Sigmoid colon (tissue), 4 donors: ENCODE data around the gene HSPH1.

Experiments
- CTCF ChIP-seq, 4 experiments: fragments of 450-650 bp in 3 of 4; fragments of 200-600 bp in 1 of 4; IDR thresholded peaks; one replicate each; pipeline ENCODE4 v1.5.1; 2016 to 2019; ENCODE audit warnings: antibody characterized with exemption in 4 of 4, mild to moderate bottlenecking in 3 of 4, moderate library complexity in 2 of 4
- EP300 ChIP-seq, 4 donors: sonication (generic); formaldehyde crosslinking; IDR thresholded peaks; one replicate each; pipeline ENCODE4 v1.6.1; 2017; ENCODE audit warnings: antibody characterized with exemption in 4 of 4

- TF ChIP-seq CTCF (IDR thresholded peaks at IDR 0.05), result no peak
- no peak for TF ChIP-seq EP300 (IDR thresholded peaks at IDR 0.05)
These were observed 30.2 kb downstream of the HSPH1 start for GRCh38 chr13:31131470-31131961.
